GM21786 (cell line): ENCODE results near the gene HTR3D.
A peak's percentile ranks its signal among the peaks of the same experiment; 100 is the strongest.
"Not testable (repeated sequence)": the region's sequence is repeated elsewhere in the genome, so short reads cannot be mapped to it uniquely, and the experiment has no call there.

Experiments used
- ATAC-seq: cut with Tn5 transposase; IDR thresholded peaks from one replicate; pipeline ENCODE4 v1.9.1; 2021; ENCODE audit not compliant: unreplicated experiment

The HTR3D gene

GRCh38 chr3:184016169-184016570, 15.4 kb upstream of the HTR3D start:
- ATAC-seq = no peak

- peak; percentile 67 for ATAC-seq
Measured at GRCh38 chr3:184016811-184017671, 14.5 kb upstream of the HTR3D start.

- ATAC-seq = peak; percentile 97
Measured at GRCh38 chr3:184017672-184018423, 13.7 kb upstream of the HTR3D start, which contains the start of gene ABCC5. ABCC5 (minus strand) TSS chr3:184017884; CDS start chr3:184014392, 3,492 bp downstream.

GRCh38 chr3:184018424-184018973, 13.0 kb upstream of the HTR3D start:
- no peak for ATAC-seq

GRCh38 chr3:184022323-184022722, 9.2 kb upstream of the HTR3D start:
- no peak for ATAC-seq

- not testable (repeated sequence) for ATAC-seq
Measured at GRCh38 chr3:184025256-184025655, 6.3 kb upstream of the HTR3D start.

- ATAC-seq = not testable (repeated sequence)
Measured at GRCh38 chr3:184028275-184028890, 3.2 kb upstream of the HTR3D start.

- ATAC-seq = no peak
Measured at GRCh38 chr3:184029443-184029842, 2.1 kb upstream of the HTR3D start.

- ATAC-seq = no peak
Measured at GRCh38 chr3:184030536-184030935, 1.0 kb upstream of the HTR3D start.

GRCh38 chr3:184037816-184038215, 6.3 kb downstream of the HTR3D start:
- ATAC-seq = no peak

GRCh38 chr3:184038307-184038706, 6.8 kb downstream of the HTR3D start:
- not testable (repeated sequence) for ATAC-seq

- no peak for ATAC-seq
Measured at GRCh38 chr3:184039414-184039813, 7.9 kb downstream of the HTR3D start.

- no peak for ATAC-seq
Measured at GRCh38 chr3:184040010-184040409, 8.5 kb downstream of the HTR3D start.

GRCh38 chr3:184042617-184043016, 11.1 kb downstream of the HTR3D start:
- no peak for ATAC-seq

- no peak for ATAC-seq
Measured at GRCh38 chr3:184045995-184046394, 14.5 kb downstream of the HTR3D start.

- ATAC-seq = no peak
Measured at GRCh38 chr3:184050217-184050847, 18.8 kb downstream of the HTR3D start.

- ATAC-seq = no peak
Measured at GRCh38 chr3:184052767-184053166, 21.2 kb downstream of the HTR3D start, which contains the start of gene HTR3C. HTR3C (plus strand) TSS chr3:184053047; CDS start chr3:184053081, 34 bp downstream.

GRCh38 chr3:184058029-184058428, 26.5 kb downstream of the HTR3D start:
- ATAC-seq = no peak

- no peak for ATAC-seq
Measured at GRCh38 chr3:184059424-184059823, 27.9 kb downstream of the HTR3D start.

- no peak for ATAC-seq
Measured at GRCh38 chr3:184062637-184063036, 31.1 kb downstream of the HTR3D start.

- ATAC-seq = no peak
Measured at GRCh38 chr3:184066211-184066610, 34.7 kb downstream of the HTR3D start.
